GM18517 (cell line): Measurements from ENCODE around the gene ALOXE3.
"Not testable (repeated sequence)": the region's sequence is repeated elsewhere in the genome, so short reads cannot be mapped to it uniquely, and the experiment has no call there.

Source experiments
- ATAC-seq: cut with Tn5 transposase; IDR thresholded peaks from one replicate; pipeline ENCODE4 v1.9.1; 2021; ENCODE audit warnings: mild to moderate bottlenecking, moderate library complexity; ENCODE audit not compliant: unreplicated experiment

Gene ALOXE3

DNA sequence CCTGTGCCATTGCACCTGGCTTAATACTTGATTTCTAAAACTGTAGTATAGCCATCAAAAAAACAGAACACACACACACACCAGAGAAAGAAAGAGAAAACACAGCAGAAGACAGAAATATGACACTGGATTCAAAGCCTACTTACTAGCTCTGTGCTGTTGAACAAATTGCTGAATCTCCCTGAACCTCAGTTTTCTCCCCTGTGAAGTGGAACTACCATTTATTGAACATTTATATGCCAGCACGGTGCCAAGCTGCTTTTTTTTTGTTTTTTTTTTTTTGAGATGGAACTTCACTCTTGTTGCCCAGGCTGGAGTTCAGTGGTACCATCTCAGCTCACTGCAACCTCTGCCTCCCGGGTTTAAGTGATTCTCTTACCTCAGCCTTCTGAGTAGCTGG lies 17.6 kb downstream of the ALOXE3 start:
- no peak for ATAC-seq

DNA sequence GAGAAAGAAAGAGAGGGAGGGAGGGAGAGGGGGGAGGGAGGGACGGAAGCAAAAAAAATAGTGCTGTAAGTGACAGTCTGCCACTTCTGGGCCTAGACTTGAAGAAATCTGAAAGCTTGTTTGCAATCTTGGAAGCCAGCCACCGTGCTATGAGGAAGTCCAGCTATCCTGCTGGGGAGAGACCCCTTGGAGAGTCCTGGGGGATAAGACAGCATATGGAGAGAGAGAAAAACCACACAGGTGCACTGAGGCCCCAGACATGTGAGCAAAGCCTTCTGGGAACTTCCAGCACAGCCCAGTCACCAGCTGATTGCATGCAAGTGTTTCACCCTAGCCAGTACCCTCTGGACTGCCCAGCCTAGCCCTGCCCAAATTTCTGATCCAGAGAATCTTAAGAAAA lies 18.2 kb downstream of the ALOXE3 start:
- ATAC-seq: no peak

DNA sequence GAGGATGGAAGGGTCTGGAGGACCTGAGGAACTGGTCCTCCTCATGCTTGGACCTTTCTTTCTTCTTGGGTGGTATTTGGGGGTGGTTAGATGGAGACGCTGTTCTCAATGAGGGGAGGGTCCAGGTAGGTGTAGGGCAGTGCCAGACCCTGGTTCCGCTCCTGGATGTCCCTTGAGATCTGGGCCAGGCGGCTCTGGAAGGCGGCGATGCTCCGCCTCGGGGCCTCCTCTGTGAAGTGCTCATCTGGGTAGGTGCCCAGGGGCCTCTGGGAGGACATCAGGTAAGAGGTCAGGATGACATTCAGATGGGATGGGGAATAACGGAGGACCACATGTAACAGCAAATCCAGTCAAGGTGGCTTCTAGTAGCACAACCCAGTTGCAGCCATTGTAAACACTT lies 21.8 kb downstream of the ALOXE3 start:
- ATAC-seq: no peak

DNA sequence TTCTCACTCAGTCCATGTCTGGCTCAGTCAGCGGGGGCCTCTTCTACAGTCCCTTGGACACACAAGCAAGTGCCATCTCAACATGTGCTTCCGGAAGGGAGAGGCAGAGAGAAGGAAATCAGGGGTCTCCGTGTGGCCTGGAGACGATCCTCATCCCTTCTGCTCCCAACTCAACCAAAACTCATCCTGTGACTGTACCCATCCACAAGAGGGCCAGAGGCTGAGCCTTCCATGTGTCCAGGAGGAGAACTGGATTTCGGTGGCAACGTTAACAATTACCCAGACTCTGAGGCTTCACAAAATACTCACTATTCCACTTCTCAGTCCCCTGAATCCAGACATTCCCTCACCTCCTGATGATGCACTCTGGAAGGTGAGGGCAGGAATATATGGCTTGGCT lies 23.0 kb downstream of the ALOXE3 start:
- no peak for ATAC-seq

DNA sequence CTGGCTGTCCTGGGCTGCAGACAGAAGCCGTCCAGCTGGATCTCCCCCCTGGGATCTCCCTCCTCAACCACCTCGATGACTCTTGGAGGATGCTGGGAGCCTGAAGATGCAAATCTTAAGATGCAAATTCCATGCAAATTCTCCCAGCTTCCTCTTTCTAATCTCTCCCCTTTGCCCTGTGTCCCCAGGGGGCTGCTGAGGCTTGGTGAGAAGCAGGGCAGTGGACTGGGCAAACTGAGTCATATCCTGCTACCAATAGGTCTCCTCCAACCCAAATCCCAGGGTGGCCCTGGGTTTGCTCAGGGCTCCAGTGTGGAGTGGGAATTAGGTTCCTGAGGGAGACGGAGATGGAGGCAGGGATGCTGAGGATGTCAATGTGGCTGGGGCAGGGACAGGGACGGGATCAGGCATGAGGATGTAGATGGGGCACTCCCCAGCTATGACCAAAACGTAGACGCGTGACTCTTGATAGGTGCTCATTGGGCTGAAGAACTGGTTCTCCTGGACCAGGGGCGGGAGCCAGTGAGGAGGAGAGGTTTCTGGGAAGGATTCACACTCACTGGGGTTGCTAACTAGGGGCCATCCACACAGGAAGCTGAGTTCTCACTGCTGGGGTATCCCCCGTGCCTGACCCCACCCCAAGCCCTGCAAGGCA lies 27.2 kb downstream of the ALOXE3 start:
- ATAC-seq: no peak

DNA sequence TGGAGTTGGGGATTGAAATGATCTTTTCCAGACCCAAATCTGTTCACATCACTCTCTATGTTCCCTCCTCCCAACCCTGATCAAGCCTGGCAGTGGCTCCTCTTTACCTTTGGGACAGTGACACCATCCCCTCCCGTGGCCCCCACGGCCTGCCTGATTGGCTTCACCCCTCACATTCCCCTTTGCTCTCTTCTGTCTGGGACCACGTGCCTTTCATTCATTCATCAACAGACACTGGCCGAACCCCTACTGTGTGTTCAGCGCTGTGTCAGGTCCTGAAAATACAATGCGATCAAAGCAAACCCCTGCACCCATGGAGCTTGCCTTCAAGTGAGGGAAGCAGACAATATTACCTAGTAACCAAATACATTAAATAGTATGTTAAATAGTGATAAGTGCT lies 28.6 kb downstream of the ALOXE3 start:
- ATAC-seq: no peak

DNA sequence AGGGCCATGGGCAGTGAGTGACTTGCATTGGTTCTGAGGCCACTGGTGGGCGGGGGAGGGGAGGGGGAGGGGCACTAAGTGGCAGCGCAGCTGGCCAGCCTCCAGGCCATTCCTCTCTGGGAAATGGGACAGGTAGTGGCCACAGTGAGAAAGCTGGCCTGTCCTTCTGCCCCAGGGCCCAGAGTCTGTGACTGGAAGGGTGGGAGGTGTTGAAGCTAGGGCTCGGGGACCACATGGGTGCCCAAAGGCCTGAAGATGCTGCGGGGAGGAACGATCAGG lies 30.4 kb downstream of the ALOXE3 start:
- no peak for ATAC-seq

DNA sequence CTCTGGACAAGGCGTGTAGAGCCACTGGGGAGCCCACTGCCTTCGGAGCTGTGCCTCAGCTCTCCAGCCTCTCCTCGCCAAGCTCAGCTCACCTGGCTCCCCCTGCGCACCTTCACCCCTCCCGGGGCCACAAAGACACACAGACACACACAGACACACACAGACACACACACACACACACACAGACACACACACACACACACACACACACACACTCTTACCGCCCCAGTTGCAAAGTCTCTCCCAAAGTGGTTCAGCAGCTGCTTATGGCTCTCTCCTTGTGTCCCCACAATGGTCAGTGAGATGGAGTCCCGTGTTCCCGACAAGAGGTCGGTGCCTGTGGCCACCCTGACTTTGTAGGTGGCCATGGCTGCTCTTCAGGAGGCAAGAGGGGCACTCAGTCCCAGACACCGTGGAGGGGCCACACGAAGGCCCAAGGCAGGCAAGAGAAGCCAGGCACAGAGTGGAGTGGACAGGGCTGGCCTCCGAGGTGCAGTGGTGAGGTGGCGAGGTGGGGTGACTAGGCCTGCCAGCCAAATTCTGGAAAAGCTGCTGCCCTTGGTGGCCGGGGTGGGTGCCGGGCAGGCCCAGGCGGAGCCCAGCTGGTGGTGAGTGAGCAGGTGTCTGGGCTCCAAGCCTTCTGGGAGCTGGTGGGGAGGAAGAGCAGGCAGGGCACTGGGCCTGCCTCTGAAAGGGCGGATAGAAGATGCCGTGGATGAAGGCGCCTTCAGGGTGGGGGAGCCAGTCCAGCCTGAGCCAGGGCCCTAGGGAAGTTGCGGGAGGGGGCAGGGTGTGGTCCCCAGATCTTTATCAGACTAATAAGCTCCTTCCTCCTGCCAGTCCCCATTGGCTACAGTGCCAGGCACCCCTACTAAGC lies 31.0 kb downstream of the ALOXE3 start, which contains the start of gene ALOX12B:
Gene ALOX12B (minus strand): TSS at position 642 of the 877 bp plus-strand sequence. CDS start 274 bp downstream, at position 368.
- no peak for ATAC-seq

DNA sequence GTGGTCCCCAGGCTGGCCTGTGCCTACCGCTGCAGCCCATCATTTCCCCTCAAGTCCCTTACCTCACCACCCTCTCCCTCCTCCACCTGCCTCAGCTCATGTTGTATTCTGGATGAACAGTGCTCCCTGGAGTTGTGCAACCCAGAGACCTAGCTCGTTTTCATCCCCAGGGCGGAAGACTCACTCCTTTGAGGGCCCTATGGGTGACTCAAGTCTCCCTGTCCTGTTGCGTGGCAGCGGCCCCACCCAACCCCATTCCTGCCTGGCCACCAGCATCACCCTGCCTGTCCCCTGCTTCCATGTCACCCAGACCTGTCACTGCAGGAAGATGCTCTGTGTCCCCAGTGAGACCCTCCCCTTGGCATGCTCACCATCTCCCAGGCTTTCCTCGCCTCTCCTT lies 34.1 kb downstream of the ALOXE3 start:
- no peak for ATAC-seq

DNA sequence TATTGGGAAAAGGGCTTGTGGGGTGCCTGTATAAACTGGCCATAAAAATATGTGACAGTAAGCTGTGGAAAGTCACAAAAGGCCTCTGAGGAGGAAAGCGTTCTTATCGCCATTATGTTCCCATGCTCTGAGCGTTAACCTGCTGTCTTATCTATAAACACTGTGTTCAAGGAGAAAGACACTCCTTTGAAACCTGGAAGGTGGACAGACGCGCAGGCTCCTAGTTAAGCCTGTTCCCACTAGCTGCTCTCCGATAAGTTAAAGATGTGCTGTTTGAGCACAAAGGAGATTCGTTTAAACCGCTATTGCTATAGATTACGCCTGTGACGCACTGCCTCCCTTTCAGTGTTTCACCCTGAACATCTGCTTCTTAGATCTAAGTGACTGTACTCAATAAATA lies 36.0 kb downstream of the ALOXE3 start:
- no peak for ATAC-seq

DNA sequence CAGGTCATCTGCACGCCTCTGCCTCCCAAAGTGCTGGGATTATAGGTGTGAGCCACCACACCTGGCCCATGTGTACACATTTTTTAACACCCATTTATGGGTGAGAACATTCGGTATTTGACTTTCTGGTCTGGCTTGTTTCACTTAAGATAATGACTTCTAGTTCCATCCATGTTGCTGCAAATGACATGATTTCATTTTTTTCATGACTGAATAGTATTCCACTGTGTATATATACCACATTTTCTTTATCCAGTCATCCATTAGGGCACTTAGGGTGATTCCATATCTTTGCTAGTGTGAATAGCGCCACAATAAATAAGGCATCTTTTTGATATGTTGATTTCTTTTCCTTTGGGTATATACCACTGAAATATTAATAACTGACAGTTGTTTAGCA lies 36.4 kb downstream of the ALOXE3 start:
- no peak for ATAC-seq

DNA sequence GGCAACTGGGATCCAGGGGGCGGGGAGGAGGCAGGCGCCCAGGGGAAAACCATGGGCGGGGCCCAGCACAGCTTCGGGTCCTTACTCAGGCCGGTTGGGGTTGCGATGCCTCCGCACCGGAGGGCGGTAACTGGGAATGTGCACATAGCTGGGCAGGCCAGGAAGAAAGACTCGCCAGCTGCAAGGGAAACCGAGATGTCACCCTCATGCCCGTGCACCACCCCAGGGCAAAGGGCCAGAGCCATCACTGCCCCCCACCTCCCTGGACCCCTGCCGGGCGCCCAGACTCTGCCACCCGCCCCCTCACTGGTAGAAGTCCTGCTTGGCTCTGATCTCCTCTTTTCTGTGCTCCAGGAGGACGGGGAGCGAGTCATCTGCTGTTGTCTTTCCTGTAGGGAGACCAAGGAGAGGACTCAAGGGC lies 37.5 kb downstream of the ALOXE3 start:
- no peak for ATAC-seq

DNA sequence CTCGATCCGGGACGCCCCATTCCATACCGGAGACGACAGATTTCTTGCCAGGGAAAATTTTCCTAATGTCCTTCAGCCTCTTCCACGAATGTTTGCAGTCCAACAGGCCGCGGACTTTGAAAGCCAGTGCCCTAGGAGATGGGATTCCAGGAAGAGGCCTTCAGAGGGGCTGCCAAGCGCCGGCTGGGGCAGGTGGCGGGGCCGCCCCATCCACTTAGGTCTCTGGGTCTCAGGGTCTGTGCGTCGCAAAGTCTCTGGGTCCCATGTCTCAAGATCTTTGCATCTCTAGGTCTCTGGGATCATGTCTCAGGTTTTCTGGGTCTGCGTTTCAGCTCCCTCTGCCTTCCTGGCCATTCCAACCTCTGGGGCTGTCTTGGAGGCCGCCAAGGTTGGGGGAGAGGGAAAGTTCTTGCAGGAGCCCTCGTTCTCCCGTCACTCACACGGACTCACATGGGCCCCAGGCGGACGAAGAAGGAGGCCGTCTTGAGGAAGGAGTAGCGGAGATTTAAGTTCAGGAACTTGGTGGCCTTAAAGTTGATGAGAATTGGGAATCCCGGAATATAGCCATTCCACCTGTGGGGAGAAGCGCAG lies 38.0 kb downstream of the ALOXE3 start:
- no peak for ATAC-seq

DNA sequence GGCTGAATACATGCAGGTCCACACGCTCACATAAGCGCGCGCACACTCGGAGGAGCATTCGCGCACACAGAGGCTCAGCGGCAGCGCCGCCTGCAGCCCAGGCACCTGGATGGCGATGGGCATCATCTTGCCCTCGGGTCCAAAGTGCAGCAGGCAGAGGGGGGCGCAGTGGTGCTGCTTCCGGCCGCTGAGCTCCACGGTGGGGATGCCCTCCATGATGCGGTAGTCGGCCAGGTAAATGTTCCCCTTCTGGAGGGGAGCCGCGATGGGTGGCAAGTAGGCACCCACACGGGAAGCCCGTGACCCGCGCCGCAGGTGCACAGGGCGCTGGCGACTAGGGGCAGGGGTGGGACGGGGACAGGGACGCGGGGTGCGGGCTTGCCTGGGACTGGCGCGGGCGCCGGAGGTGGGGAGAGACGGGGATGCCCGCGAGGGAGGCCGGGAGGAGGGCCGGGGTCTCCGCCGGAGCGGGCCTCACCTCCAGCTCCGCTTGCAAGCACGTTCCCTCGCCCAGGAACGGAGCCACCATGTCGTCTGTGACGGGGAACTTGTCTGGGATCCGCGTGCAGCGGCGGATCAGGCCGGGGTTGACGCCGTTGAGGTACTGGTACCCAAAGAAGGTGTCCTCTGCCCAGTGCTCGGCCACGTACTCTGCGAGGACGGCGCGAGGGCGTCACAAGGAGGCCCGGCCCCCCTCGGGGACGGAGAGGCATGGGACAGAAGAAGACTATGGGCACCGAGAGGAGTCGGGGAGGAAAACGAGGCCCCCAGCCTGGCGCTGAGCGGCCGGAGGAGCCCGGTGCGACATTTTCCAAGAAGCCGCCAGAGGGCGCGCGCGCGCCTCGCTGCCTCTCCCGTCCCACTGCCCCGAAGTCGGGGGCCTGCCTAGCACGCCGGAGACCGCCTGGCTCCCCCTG lies 38.8 kb downstream of the ALOXE3 start:
- ATAC-seq: no peak

DNA sequence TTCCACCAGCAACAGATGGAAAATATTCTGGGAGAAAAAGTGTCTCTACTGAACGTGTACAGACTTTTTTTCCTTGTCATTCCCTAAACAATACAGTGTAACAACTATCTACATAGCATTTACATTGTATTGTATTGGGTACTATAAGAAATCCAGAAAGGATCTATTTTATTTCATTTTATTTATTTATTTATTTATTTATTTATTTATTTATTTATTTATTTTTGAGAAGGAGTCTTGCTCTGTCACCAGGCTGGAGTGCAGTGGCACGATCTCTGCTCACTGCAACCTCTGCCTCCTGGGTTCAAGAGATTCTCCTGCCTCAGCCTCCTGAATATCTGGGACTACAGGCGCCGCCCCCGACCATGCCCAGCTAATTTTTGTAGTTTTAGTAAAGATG lies 40.4 kb downstream of the ALOXE3 start:
- ATAC-seq: not testable (repeated sequence)

DNA sequence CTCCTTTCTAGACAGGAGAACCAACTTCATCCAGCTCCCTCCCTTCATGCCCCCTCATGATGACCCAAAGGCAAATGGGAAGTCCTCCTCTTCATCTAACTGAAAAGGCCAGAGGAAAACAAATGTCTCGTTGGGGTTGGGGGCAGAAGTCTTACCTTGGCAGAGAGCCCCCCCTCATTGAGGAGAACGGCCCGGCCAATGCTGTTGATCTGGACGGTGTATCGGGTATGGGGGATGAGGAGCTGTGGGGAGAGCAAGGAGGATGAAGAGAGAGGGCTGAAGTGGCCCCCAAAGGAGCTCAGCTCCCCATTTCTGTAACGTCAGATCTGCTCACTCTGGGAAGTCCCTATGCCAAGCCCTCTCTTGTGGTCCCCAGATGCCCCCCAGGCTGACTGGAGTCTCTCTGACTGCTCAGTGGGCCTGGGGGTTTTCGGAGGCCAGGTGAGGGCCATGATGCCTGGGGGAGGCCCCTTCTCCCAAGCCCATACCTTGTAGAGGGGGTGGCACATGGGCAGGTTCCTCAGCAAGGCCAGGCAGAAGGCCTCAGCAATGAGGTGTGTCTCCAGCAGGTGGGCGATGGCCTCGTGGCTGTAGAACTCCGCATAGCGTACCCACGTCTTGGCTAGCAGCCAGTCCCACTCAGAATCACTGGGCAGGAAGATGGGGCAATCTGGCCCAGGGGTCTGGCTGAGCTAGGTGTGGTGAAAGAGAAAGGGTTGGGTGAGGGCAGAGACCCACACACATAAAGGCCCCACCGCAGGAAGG lies 41.6 kb downstream of the ALOXE3 start:
- no peak for ATAC-seq

DNA sequence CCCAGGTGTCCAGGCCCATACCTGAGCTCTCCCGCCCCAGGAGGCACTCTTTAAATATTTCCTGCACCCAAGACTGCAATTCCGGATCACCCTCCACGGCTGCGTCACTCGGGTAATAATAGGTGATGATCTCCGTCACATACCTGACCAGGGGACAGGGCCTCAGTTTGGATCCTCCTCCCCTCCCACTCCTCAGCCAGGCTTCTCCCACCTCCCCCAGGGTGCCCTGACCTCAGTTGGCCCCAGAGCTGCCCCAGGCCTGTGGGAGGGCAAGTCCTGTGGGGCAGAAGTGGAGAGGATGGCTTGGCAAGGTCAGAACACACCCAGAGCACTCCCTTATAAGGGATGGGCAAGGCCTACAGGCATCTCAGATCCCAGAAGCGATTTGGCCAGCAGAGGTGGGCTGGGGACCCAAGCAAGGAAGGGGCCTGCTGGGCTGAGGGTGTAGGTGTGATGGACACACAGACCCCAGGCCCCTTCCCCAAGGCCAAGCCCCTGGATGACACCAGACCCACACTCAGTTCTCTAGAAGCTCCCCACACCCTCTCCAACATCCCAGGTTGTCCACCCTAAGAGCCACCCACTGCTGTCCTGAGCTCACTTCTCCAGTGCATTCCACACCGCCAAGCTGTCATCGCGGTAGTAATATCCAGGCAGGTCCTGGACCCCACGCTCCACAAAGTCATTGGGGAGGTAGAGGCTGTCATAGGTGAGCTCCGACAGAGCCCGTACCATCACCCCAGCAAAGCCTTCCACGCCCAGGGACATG lies 42.6 kb downstream of the ALOXE3 start:
- ATAC-seq: no peak

DNA sequence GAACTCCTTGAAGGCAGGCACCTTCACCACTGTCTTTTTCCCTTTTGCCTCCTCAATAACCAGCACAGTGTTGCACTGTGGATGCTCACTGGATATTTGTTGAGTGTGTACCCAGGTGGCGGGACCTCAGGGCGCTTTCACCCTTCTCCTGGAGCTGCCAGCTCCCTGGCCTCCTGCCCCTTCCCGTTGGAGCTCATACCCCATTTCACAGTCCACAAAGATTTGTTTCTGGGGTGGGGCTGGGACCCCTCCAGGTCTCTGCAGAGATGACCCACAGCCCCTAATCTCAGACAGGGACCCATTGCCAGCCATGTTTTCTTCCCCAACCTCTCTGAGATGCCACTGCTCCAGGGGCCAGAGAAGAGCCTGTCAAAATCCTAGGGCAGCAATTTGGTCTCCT lies 43.2 kb downstream of the ALOXE3 start:
- no peak for ATAC-seq

DNA sequence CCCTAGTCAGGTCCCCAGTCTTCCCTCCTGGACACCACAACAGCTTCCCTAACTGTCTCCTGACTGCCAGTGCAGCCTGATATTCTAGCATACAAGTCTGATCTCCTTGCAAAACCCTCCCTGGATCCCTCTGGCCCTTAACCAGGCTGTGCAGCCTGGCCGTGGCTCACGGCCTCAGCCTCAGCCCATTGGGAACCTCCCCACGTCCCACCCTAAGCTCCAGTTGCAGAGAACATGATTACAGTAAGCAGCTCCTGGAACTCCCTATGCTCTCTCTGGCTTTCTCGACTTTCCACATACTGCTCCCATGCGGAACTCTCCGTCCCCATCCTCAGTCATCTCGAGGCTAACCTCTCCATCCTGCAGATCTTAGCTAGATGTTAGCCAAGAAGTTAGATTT lies 43.8 kb downstream of the ALOXE3 start:
- ATAC-seq: no peak
